ENCODE data around the gene SPHK2.

GRCh38 chr19:48670699-48671445 lies 51.6 kb downstream of the SPHK2 start:
- TF ChIP-seq POLR2A (IDR thresholded peaks at IDR 0.05; ENCODE audit: low read length) = no peak
- TF ChIP-seq GATA1 (IDR thresholded peaks at IDR 0.05; ENCODE audit: low read depth, low read length) = no peak
